K562 (cell line): Measurements from ENCODE around the gene TYW5. TPM values are rescaled to one million over a fixed set of nuclear protein-coding genes. Genes with fewer than 3 reads are reported as not detected.

ENCODE experiments used
- ATAC-seq: fragments of 200-7000 bp; cut with Tn5 transposase; 3 replicates; pipeline ENCODE4 v1.9.1; 2020; ENCODE audit warnings: moderate library complexity
- BruUV-seq: library from RNA; stranded (reverse); fragments of 400-500 nt; replicated peaks from 2 replicates; lab custom pipeline; 2021; lab: Mats Ljungman, UMichigan
- CTCF ChIA-PET: fragments of 300-600 bp; formaldehyde crosslinking; extraction: SDS; loops from one replicate; lab custom pipeline; 2021; ENCODE audit warnings: low intra/inter-chr PET ratio; lab: Yijun Ruan, JAX
- POLR2A ChIA-PET: fragments of 300-600, 350-650 bp; sonication (Branson Sonifier 250); formaldehyde crosslinking; extraction: SDS; loops from one replicate; lab custom pipeline; 2021; ENCODE audit warnings: antibody characterized with exemption, inconsistent platforms; lab: Yijun Ruan, JAX
- DNase-seq, 4 experiments: peaks; one replicate each; pipeline versions ENCODE4 v3.0.0 to v3.0.0-alpha.2; 2011 to 2018; ENCODE audit warnings: low spot score in 3 of 4, mixed read lengths in 3 of 4; ENCODE audit errors: extremely low read depth in 1 of 4
- FAIRE-seq: peaks from 2 replicates; lab custom pipeline; 2011; peaks lifted over from hg19 to GRCh38; lab: Jason Lieb, UNC
- H2AFZ ChIP-seq: 2 replicates; pipeline ENCODE4 v1.6.0; 2011; ENCODE audit warnings: low read depth, low read length, control low read depth, inconsistent platforms
- H3K27ac ChIP-seq: fragments of 200-600 bp; 3 replicates; pipeline ENCODE4 v1.8.0; 2011; ENCODE audit warnings: low read depth, mild to moderate bottlenecking, control low read depth, inconsistent platforms, low read length, moderate library complexity, mixed read lengths; ENCODE audit errors: extremely low read depth
- H3K27me3 ChIP-seq, 2 experiments: fragments of 300-600 bp in 1 of 2; 2 replicates in 1 of 2; 3 replicates in 1 of 2; pipeline versions ENCODE4 v1.6.0 to v1.8.0; 2011; ENCODE audit warnings: inconsistent platforms in 2 of 2, low read length in 2 of 2, mild to moderate bottlenecking in 1 of 2, mixed read lengths in 1 of 2, moderate library complexity in 1 of 2; ENCODE audit not compliant: control insufficient read depth in 2 of 2, insufficient read depth in 2 of 2
- H3K36me3 ChIP-seq: fragments of 300-600 bp; 3 replicates; pipeline ENCODE4 v1.8.0; 2011; ENCODE audit warnings: mild to moderate bottlenecking, low read length, inconsistent platforms; ENCODE audit not compliant: control insufficient read depth, insufficient read depth
- H3K4me1 ChIP-seq, 2 experiments: fragments of 200-600 bp in 1 of 2; replicated peaks in 1 of 2; 2 replicates in 1 of 2; 3 replicates in 1 of 2; pipeline versions ENCODE4 v1.5.1 to v1.8.0; 2011; ENCODE audit warnings: inconsistent platforms in 2 of 2, low read length in 2 of 2, mild to moderate bottlenecking in 1 of 2, mixed read lengths in 1 of 2, moderate library complexity in 1 of 2; ENCODE audit not compliant: control insufficient read depth in 2 of 2, insufficient read depth in 2 of 2
- H3K4me2 ChIP-seq: 2 replicates; pipeline ENCODE4 v1.6.1; 2011; ENCODE audit warnings: low read length, control low read depth, inconsistent platforms, mixed read lengths; ENCODE audit not compliant: insufficient read depth
- H3K4me3 ChIP-seq: fragments of 200-600 bp; sonication (generic), shearing (Covaris generic); 2 replicates; pipeline ENCODE4 v1.5.1; 2016; ENCODE audit warnings: control low read depth, inconsistent platforms
- H3K79me2 ChIP-seq: fragments of 200-600 bp; 3 replicates; pipeline ENCODE4 v1.8.0; 2011; ENCODE audit warnings: low read length, inconsistent platforms; ENCODE audit not compliant: control insufficient read depth, insufficient read depth
- H3K9ac ChIP-seq, 2 experiments: 2 replicates each; pipeline versions ENCODE4 v1.6.0 to v1.6.1; 2011; ENCODE audit warnings: low read depth in 2 of 2, low read length in 2 of 2, control low read depth in 1 of 2, inconsistent platforms in 1 of 2, mild to moderate bottlenecking in 1 of 2, mixed read lengths in 1 of 2; ENCODE audit not compliant: insufficient read depth in 1 of 2
- H3K9me1 ChIP-seq: one replicate; pipeline ENCODE4 v1.6.0; 2011; ENCODE audit warnings: inconsistent platforms, mild to moderate bottlenecking, low read length, moderate library complexity; ENCODE audit not compliant: control insufficient read depth, insufficient read depth
- H3K9me3 ChIP-seq: replicated peaks from 2 replicates; pipeline ENCODE4 v1.5.1; 2011; ENCODE audit warnings: low read depth, low read length, inconsistent platforms; ENCODE audit not compliant: control insufficient read depth, insufficient read depth
- H4K20me1 ChIP-seq: replicated peaks from 2 replicates; pipeline ENCODE4 v1.6.1; 2011; ENCODE audit warnings: low read length, inconsistent platforms, mixed read lengths; ENCODE audit not compliant: control insufficient read depth, insufficient read depth
- CBX2 ChIP-seq: fragments of 200-600 bp; sonication (generic); IDR thresholded peaks from one replicate; pipeline ENCODE4 v1.6.1; 2012; ENCODE audit warnings: mild to moderate bottlenecking, low read length, inconsistent platforms; ENCODE audit not compliant: insufficient read depth, poor library complexity, severe bottlenecking
- DACH1 ChIP-seq: fragments of 450-650 bp; IDR thresholded peaks from 2 replicates; pipeline ENCODE4 v1.6.1; 2018; ENCODE audit not compliant: partially characterized antibody
- ELK1 ChIP-seq: sonication (generic); formaldehyde crosslinking; IDR thresholded peaks from 2 replicates; pipeline ENCODE4 v1.8.1; 2022; ENCODE audit warnings: missing genetic modification reagents
- MAFK ChIP-seq: IDR thresholded peaks from 2 replicates; pipeline ENCODE4 v1.6.1; 2011; ENCODE audit warnings: low read length, improper control_type of control experiment
- PHF20 ChIP-seq: fragments of 450-650 bp; IDR thresholded peaks from 2 replicates; pipeline ENCODE4 v1.6.1; 2018; ENCODE audit not compliant: partially characterized antibody
- STAT5A ChIP-seq: IDR thresholded peaks from 2 replicates; pipeline ENCODE4 v1.6.1; 2012; ENCODE audit warnings: low read length, inconsistent platforms, borderline replicate concordance
- ZKSCAN3 ChIP-seq: fragments of 250-450 bp; sonication (Bioruptor Pico); IDR thresholded peaks from 2 replicates; pipeline ENCODE4 v1.4.0; 2020
- ZNF551 ChIP-seq: fragments of 250-450 bp; sonication (Bioruptor Pico); IDR thresholded peaks from 2 replicates; pipeline ENCODE4 v1.5.0; 2021; ENCODE audit warnings: mild to moderate bottlenecking, moderate library complexity
- WGBS: fragments of 100-300 bp; shearing (Covaris generic); methylation state at CpG from one replicate; pipeline ENCODE4 v1.1.6; 2016; ENCODE audit warnings: low coverage, mixed read lengths; ENCODE audit not compliant: insufficient coverage; ENCODE audit errors: missing lambda C conversion rate; 5-methylcytosine and 5-hydroxymethylcytosine counted together
- in situ Hi-C: fragments of 300-500 bp; cut with MboI; formaldehyde crosslinking; loops from 4 replicates; pipeline ENCODE4 v1.15.0; 2018; ENCODE audit warnings: inconsistent platforms, mixed read lengths
- intact Hi-C: fragments of 100-400 bp; cut with micrococcal nuclease; formaldehyde crosslinking; loops from 2 replicates; pipeline ENCODE4 v1.14.2; 2022
- polyA plus RNA-seq, 8 experiments: library from polyadenylated mRNA; depleted of rRNA in 4 of 8; stranded (reverse) in 5 of 8; unstranded in 3 of 8; fragments of >200 nt; fragmentation: Nextera tagmentation in 2 of 8; fragmentation: Illumina TruSeq in 1 of 8; extraction: Ambion mirVana in 2 of 8; extraction: Trizol in 1 of 8; gene quantifications; 2 replicates each; pipeline versions ENCODE4 v1.2.1 to v1.2.3, GENCODE V29; 2011 to 2014; ENCODE audit warnings: inconsistent platforms in 1 of 8, missing spikeins in 1 of 8
- total RNA-seq, 7 experiments: library from RNA; depleted of rRNA in 6 of 7; stranded (reverse); fragments of >200 nt in 6 of 7; fragmentation: Illumina TruSeq in 2 of 7; extraction: Trizol in 2 of 7; gene quantifications; 2 replicates each; pipeline versions ENCODE4 v1.2.1 to v1.2.3, GENCODE V29; 2011 to 2021; ENCODE audit warnings: low replicate concordance in 1 of 7
- TF ChIP-seq, protein P1 (sequence below): IDR thresholded peaks from 2 replicates; pipeline ENCODE4 v1.6.1; 2012; ENCODE audit warnings: low read depth, low read length, improper control_type of control experiment, borderline replicate concordance
- TF ChIP-seq, protein P2 (sequence below), 3 experiments: IDR thresholded peaks in 2 of 3; conservative IDR thresholded peaks in 1 of 3; 2 replicates each; pipeline ENCODE4 v1.5.1; 2011 to 2012; ENCODE audit warnings: low read length in 3 of 3, mild to moderate bottlenecking in 3 of 3, control low read depth in 2 of 3, improper control_type of control experiment in 1 of 3, inconsistent platforms in 1 of 3, low read depth in 1 of 3, mixed read lengths in 1 of 3, moderate library complexity in 1 of 3; ENCODE audit not compliant: insufficient read depth in 2 of 3
- TF ChIP-seq, protein P3 (sequence below): sonication (generic); formaldehyde crosslinking; IDR thresholded peaks from 2 replicates; pipeline ENCODE4 v1.8.0; 2022; ENCODE audit warnings: mild to moderate bottlenecking, missing genetic modification reagents, borderline replicate concordance
- TF ChIP-seq, protein P4 (sequence below): fragments of 450-650 bp; formaldehyde crosslinking; IDR thresholded peaks from 2 replicates; pipeline ENCODE4 v1.4.0; 2020; ENCODE audit warnings: mild to moderate bottlenecking, moderate library complexity

TYW5 gene
- total and polyA plus RNA-seq, 9 of the 15 experiments (the other 6 are each of a cell fraction or from before 2014, with no cell fraction given) = 3.6 to 7.7 (median 4.6) TPM

- H3K9me1 ChIP-seq = no peaks in the 10 kb centered on the region
- CTCF ChIA-PET = interaction anchor here (0.7 to 2.5 kb wide), 5 partner anchors 448 to 501 kb away, joined by 3 to 18 read pairs (median 3); no protein-coding TSS in a partner anchor
- intact Hi-C loops = loop anchor here (1.0 to 10.0 kb wide), 5 partner anchors 215 to 615 kb away; no protein-coding TSS in a partner anchor
- POLR2A ChIA-PET = interaction anchor here (0.6 kb wide), 1 partner anchor 336 kb away, joined by 3 read pairs; no protein-coding TSS in a partner anchor
- H3K4me1 ChIP-seq = no peaks in the 10 kb centered on the region
- peak; percentile 83 for ATAC-seq
- no peaks in the 10 kb centered on the region for H4K20me1 ChIP-seq
- in situ Hi-C loops = loop anchor here (10.0 kb wide), 1 partner anchor 715 kb away; no protein-coding TSS in a partner anchor
- H3K27ac ChIP-seq = no peak overlapping the region
- H3K4me2 ChIP-seq = no peak overlapping the region
- H3K79me2 ChIP-seq = no peaks in the 10 kb centered on the region
- H3K4me3 ChIP-seq = no peak overlapping the region
- no peaks in the 10 kb centered on the region for H3K9me3 ChIP-seq
- DNase-seq = peak; percentile 37 to 70 (median 42)
- WGBS = 11% methylated on average over 12 of the region's 12 CpGs
- FAIRE-seq = peak; percentile 83
- BruUV-seq = no TSS peak
- H3K36me3 ChIP-seq = no peaks in the 10 kb centered on the region
- no peak overlapping the region for H2AFZ ChIP-seq
- no peak overlapping the region for H3K9ac ChIP-seq
- H3K27me3 ChIP-seq = no peaks in the 10 kb centered on the region
- TF ChIP-seq, protein P1, sequence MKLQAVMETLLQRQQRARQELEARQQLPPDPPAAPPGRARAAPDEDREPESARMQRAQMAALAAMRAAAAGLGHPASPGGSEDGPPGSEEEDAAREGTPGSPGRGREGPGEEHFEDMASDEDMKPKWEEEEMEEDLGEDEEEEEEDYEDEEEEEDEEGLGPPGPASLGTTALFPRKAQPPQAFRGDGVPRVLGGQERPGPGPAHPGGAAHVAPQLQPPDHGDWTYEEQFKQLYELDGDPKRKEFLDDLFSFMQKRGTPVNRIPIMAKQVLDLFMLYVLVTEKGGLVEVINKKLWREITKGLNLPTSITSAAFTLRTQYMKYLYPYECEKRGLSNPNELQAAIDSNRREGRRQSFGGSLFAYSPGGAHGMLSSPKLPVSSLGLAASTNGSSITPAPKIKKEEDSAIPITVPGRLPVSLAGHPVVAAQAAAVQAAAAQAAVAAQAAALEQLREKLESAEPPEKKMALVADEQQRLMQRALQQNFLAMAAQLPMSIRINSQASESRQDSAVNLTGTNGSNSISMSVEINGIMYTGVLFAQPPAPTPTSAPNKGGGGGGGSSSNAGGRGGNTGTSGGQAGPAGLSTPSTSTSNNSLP = 0 out of 2 replicates have a peak, but pooled peaks have one; percentile 16
- TF ChIP-seq, protein P2, sequence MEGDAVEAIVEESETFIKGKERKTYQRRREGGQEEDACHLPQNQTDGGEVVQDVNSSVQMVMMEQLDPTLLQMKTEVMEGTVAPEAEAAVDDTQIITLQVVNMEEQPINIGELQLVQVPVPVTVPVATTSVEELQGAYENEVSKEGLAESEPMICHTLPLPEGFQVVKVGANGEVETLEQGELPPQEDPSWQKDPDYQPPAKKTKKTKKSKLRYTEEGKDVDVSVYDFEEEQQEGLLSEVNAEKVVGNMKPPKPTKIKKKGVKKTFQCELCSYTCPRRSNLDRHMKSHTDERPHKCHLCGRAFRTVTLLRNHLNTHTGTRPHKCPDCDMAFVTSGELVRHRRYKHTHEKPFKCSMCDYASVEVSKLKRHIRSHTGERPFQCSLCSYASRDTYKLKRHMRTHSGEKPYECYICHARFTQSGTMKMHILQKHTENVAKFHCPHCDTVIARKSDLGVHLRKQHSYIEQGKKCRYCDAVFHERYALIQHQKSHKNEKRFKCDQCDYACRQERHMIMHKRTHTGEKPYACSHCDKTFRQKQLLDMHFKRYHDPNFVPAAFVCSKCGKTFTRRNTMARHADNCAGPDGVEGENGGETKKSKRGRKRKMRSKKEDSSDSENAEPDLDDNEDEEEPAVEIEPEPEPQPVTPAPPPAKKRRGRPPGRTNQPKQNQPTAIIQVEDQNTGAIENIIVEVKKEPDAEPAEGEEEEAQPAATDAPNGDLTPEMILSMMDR (IDR thresholded peaks at IDR 0.05 in 2 of 3, conservative IDR thresholded peaks at IDR 0.05 in 1 of 3; ENCODE audit: insufficient read depth in 2 of 3, low read depth in 1 of 3, low read length in 3 of 3) = peak; percentile 69 to 78 (median 72)
- TF ChIP-seq DACH1 (no peak), ZNF551 (CRISPR knock-in tag) (no peak), CBX2 (no peak), ZKSCAN3 (no peak), MAFK (no peak), ELK1 (CRISPR knock-in tag) (no peak), STAT5A (no peak), PHF20 (no peak)
- TF ChIP-seq, protein P3, sequence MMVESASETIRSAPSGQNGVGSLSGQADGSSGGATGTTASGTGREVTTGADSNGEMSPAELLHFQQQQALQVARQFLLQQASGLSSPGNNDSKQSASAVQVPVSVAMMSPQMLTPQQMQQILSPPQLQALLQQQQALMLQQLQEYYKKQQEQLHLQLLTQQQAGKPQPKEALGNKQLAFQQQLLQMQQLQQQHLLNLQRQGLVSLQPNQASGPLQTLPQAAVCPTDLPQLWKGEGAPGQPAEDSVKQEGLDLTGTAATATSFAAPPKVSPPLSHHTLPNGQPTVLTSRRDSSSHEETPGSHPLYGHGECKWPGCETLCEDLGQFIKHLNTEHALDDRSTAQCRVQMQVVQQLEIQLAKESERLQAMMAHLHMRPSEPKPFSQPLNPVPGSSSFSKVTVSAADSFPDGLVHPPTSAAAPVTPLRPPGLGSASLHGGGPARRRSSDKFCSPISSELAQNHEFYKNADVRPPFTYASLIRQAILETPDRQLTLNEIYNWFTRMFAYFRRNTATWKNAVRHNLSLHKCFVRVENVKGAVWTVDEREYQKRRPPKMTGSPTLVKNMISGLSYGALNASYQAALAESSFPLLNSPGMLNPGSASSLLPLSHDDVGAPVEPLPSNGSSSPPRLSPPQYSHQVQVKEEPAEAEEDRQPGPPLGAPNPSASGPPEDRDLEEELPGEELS (CRISPR knock-in tag) = no peak
- TF ChIP-seq, protein P4, sequence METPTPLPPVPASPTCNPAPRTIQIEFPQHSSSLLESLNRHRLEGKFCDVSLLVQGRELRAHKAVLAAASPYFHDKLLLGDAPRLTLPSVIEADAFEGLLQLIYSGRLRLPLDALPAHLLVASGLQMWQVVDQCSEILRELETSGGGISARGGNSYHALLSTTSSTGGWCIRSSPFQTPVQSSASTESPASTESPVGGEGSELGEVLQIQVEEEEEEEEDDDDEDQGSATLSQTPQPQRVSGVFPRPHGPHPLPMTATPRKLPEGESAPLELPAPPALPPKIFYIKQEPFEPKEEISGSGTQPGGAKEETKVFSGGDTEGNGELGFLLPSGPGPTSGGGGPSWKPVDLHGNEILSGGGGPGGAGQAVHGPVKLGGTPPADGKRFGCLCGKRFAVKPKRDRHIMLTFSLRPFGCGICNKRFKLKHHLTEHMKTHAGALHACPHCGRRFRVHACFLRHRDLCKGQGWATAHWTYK = no peak
Measured at GRCh38 chr2:199979832-199980628, 24.7 kb upstream of the TYW5 start.
